ENCODE data around the gene SAMD4A.
"Not testable (repeated sequence)": the region's sequence is repeated elsewhere in the genome, so short reads cannot be mapped to it uniquely, and the experiment has no call there.

Gene SAMD4A

DNA sequence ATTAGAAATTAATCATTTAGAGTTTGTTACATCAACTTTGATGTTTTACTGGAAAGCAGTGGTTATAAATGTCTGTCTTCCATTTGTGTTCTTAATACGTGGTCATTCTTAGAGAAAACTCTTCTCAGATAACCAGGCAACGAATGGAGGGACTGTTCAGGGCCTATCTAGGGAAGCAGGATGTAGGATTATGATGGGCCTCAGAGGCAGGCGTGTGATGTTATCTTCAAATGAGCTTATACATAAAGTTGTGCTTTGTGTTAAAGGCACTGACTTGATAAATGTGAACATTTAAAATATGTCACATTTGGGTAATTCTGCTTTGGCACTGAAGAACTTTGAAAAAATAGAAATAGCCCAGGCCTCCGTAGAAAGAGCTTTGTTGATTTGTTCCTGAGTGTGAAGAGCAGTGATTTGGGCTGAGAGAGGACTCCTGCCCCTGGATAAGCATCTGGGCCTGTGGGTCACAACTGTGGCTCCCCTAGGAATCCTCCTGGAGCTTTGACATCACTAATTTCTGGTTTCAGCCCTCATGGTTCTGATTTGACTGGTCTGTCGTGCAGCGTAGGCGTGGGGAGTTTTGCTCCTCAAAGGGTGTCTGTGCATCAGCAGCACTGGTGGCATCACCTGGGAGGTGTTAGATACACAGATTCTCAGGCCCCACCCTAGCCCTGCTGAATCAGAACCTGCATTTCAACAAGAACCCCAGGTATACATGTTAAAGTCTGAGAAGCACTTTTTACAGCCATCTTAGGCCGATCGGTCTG is 55.4 kb downstream of the SAMD4A start:
- Mint-ChIP-seq H3K27me3 (no peaks in the 10 kb centered on the region), H3K27ac (no peak overlapping the region), H3K9me3 (peaks cover 4% of the 10 kb centered on the region), H3K4me3 (no peak overlapping the region), H3K4me1 (peaks cover 23% of the 10 kb centered on the region), H3K36me3 (peaks cover 3% of the 10 kb centered on the region)
- no peak for DNase-seq
- CTCF ChIA-PET: no interaction called here

DNA sequence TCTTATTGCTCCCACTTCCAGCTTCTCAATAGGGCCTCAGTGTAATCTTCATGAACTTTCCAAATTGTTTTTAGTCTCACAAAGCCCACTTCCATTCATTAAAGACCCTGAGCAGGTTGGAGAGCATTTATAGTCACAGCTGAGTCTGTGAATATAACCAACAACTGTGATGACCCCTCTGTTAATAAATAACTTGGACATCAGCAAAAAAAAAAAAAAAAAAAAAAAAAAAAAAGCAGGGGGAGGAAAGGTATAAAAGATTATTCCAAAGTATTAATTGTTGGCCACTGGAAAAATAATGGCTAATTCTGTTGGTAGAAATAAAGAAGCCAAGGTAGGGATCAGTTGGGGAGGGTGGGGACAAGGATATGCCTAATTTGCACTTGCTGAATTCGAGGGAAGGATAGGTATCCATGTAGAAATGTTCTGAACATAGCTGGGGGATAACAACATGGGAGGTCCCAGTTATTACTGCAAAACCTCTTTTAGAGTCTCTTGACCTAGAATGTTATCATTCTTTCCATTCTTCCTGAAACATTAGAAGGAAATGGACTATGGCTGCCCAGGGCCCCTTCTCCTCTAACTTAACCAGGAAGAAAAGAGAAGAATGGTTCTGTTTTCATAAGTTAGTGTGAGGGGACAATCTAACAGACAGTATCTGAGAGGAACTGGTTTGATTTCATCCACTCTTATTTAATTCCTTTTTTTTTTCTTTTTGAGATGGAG is 56.5 kb downstream of the SAMD4A start:
- Mint-ChIP-seq H3K27ac (no peak overlapping the region), H3K9me3 (peaks cover 4% of the 10 kb centered on the region), H3K36me3 (peaks cover 3% of the 10 kb centered on the region), H3K4me1 (peaks cover 33% of the 10 kb centered on the region), H3K27me3 (no peaks in the 10 kb centered on the region), H3K4me3 (no peak overlapping the region)
- CTCF ChIA-PET: interaction anchor here (1.8 kb wide), 1 partner anchor 68 kb away, joined by 5 read pairs; no protein-coding TSS in a partner anchor
- DNase-seq: no peak

DNA sequence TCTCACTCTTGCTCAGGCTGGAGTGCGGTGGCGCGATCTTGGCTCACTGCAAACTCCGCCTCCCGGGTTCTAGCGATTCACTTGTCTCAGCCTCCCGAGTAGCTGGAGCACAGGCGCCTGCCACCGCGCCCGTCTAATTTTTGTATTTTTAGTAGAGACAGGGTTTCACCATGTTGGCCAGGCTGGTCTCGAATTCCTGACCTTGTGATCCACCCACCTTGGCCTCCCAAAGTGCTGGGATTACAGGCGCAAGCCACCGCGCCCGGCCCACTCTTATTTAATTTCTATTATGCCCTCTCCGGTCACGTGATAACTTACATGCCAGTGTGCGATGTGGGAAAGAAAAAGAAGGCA is 57.1 kb downstream of the SAMD4A start:
- CTCF ChIA-PET: interaction anchor here (1.8 kb wide), 1 partner anchor 67 kb away, joined by 5 read pairs; no protein-coding TSS in a partner anchor
- H3K9me3 Mint-ChIP-seq, H3K36me3 Mint-ChIP-seq, DNase-seq, H3K27me3 Mint-ChIP-seq, H3K4me3 Mint-ChIP-seq, H3K27ac Mint-ChIP-seq: not testable (repeated sequence)
- H3K4me1 Mint-ChIP-seq: peaks cover 39% of the 10 kb centered on the region

DNA sequence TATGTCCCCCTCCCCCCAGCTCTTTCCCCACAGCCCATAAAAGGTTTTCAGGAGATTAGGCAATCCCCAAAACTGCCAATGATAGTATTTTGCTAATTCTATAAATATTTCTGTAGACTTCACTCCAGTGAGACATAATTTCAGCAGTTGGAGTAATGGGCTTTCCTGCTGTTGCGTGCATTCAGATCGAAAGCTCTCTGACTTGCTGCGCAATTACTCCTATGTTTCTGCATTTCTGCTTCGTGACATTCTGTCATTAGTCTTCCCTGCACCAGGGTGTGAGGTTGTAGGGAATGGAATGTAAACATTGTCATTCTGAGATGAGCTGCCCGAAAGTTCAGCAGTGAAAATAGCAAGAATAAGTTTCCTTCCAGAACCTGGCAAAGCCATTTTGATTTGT is 58.2 kb downstream of the SAMD4A start:
- DNase-seq: no peak
- CTCF ChIA-PET: interaction anchor here (0.6 to 1.8 kb wide), 4 partner anchors 18 to 66 kb away, joined by 3 to 5 read pairs (median 4); no protein-coding TSS in a partner anchor
- Mint-ChIP-seq H3K27me3 (no peaks in the 10 kb centered on the region), H3K9me3 (peaks cover 4% of the 10 kb centered on the region), H3K36me3 (peaks cover 3% of the 10 kb centered on the region), H3K4me3 (no peak overlapping the region), H3K4me1 (peaks cover 48% of the 10 kb centered on the region), H3K27ac (no peak overlapping the region)

DNA sequence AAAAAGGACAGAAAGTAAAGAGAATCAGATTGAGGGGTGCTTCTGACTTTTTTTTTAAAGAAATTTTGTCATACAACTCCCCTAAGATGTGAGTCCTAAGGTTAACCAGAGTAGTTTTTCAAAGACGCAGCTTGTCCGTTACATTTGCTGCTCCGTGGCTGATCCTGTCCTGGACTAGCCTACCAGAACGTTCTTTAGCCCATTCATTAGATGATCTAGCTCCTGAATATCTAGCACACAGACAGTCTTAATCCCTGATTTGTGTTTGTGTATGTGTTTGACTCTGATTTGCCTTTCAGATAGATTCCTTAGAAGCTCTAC is 60.3 kb downstream of the SAMD4A start:
- Mint-ChIP-seq H3K36me3 (peaks cover 3% of the 10 kb centered on the region), H3K27me3 (no peaks in the 10 kb centered on the region), H3K4me3 (peak overlapping the region; percentile 58), H3K27ac (peak overlapping the region; percentile 97), H3K4me1 (peaks cover 52% of the 10 kb centered on the region), H3K9me3 (peaks cover 5% of the 10 kb centered on the region)
- no peak for DNase-seq
- CTCF ChIA-PET: interaction anchor here (0.9 to 1.9 kb wide), 5 partner anchors 16 to 146 kb away, joined by 3 to 9 read pairs (median 5); partner anchors contain the start of gene SAMD4A

DNA sequence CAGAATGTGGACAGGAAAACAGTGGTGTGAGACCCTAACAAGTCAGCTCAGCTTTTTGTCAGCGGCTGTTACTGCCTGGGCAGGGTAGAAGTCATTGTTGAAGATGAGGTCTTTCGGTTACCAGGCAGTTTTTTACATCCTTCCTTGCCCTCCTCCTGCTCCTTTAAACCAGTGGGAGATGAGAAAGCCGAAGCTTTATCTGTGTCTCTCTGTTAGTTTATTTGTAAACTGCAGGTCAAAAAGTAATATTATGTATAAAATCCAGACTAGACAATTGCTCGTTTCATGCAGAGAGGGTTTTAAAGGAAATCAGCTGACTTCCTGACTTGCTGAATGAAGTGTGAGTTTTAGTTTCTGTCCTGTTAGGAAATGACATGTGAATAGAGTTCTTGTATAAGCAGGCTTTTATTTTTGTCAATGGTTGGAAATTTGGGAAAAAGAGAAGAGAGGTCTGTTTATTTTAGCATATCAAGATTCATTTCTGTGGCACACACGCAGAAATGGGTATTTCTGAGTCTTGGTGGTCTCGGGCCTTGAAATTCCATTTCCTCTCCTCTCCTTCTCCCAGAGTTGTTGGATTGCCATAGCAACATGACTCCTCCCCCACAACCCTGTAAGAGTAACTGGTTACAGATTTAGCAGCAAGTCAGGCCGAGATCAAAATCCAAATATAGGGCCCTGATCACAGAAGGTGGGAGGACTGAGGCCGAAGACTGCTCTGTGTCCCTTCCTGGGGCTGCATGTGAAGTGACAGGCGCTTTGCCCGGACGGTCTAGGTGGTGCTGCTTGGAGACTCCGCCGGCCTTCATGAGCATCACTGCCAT is 60.8 kb downstream of the SAMD4A start:
- Mint-ChIP-seq H3K4me1 (peaks cover 52% of the 10 kb centered on the region), H3K36me3 (peaks cover 7% of the 10 kb centered on the region), H3K27me3 (no peaks in the 10 kb centered on the region), H3K4me3 (peak overlapping the region; percentile 58), H3K27ac (peak overlapping the region; percentile 97), H3K9me3 (peaks cover 8% of the 10 kb centered on the region)
- CTCF ChIA-PET: interaction anchor here (0.9 to 1.9 kb wide), 4 partner anchors 15 to 145 kb away, joined by 4 to 9 read pairs (median 6); partner anchors contain the start of gene SAMD4A
- peak; percentile 73 for DNase-seq

DNA sequence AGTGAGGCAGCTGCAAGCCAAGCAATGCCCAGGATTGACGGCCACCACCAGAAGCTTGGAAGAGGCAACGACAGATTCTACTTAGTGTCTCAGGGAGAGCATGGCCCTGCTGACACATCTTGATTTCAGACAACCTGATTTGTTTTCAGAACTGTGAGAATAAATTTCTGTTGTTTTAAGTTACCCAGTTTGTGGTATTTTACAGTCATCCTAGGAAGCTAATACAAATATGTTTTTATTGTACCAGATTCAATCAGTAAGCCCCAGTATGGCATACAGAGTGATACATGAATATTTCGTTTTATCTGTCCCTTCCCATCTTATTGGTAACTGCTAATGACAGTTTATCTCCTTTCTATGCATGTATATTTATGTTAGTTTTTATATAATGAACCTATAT is 62.3 kb downstream of the SAMD4A start:
- Mint-ChIP-seq H3K27ac (no peak overlapping the region), H3K4me3 (no peak overlapping the region)
- CTCF ChIA-PET: no interaction called here

DNA sequence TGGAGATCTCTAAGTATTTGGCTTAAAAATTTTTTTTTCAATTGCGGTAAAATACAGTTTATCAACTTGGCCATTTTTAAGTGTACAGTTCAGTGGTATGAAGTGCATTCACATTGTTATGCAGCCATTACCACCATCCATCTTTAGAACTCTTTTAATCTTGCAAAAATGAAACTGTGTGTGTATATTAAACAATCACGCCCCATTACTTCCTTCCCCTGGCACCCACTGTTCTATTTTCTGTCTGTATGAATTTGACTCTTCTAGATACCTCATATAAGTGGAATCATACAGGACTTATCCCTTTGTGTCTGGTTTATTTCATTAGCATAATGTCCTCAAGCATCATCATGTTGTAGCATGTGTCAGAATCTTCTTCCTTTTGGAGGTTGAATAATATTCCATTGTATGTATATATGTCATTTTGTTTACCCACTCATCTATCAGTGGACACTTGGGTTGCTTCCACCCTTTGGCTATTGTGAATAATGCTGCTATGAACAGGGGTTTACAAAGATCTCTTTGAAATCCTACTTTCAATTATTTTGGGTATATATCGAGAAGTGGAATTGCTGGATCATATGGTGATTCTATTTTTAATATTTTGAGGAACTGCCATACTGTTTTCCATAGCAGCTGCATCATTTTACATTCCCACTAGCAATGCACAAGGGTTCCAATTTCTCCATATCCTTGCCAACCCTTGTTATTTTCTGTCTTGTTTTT is 62.9 kb downstream of the SAMD4A start:
- peak overlapping the region; percentile 24 for H3K4me3 Mint-ChIP-seq
- no peak for DNase-seq
- peaks cover 5% of the 10 kb centered on the region for H3K9me3 Mint-ChIP-seq
- no peaks in the 10 kb centered on the region for H3K27me3 Mint-ChIP-seq
- H3K4me1 Mint-ChIP-seq: peaks cover 47% of the 10 kb centered on the region
- CTCF ChIA-PET: no interaction called here
- peaks cover 7% of the 10 kb centered on the region for H3K36me3 Mint-ChIP-seq
- H3K27ac Mint-ChIP-seq: peak overlapping the region; percentile 17

More for the DNA sequence above, 62.3 kb downstream of the SAMD4A start:
- peaks cover 7% of the 10 kb centered on the region for H3K36me3 Mint-ChIP-seq
- no peaks in the 10 kb centered on the region for H3K27me3 Mint-ChIP-seq
- peaks cover 5% of the 10 kb centered on the region for H3K9me3 Mint-ChIP-seq
- DNase-seq: no peak
- H3K4me1 Mint-ChIP-seq: peaks cover 47% of the 10 kb centered on the region

DNA sequence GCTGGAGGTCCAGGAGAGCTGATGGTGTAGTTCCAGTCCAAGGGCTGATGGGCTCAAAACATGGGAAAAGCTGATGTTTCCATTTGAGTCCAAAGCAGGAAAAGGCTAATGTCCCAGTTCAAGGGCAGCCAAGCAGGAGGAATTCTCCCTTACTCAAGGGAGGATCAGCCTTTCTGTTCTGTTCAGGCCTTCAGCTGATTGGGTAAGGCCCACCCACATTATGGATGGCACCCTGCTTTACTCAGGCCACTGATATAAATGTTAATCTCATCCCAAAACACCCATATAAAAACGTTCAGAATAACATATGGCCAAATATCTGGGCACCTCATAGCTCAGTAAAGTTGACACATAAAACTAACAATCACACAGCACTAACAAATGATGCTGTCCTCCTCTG is 64.1 kb downstream of the SAMD4A start:
- CTCF ChIA-PET: interaction anchor here (1.0 to 1.8 kb wide), 8 partner anchors 12 to 175 kb away, joined by 3 to 14 read pairs (median 4); partner anchors contain the start of gene SAMD4A
- Mint-ChIP-seq H3K9me3 (peaks cover 5% of the 10 kb centered on the region), H3K36me3 (peaks cover 3% of the 10 kb centered on the region), H3K27me3 (no peaks in the 10 kb centered on the region), H3K4me3 (no peak overlapping the region), H3K27ac (no peak overlapping the region), H3K4me1 (peaks cover 43% of the 10 kb centered on the region)
- DNase-seq: no peak

DNA sequence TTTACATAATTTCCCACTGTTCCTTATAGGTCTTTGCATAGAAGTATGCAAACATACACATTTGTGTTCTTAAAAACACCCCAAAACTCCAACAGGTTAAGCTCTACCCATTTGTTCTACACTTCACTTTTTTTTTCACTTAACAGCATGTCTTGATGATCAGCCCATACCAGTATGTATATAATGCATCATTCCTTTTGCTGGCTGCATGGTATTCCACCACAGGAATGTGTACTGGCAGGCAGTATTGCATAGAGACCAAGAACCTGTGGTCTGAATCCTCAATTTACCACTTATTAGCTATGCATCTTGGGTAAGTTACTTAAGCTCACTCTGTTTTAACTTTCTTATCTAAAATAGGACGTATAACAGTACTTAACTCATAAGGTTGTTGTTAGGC is 65.5 kb downstream of the SAMD4A start:
- Mint-ChIP-seq H3K4me1 (peaks cover 29% of the 10 kb centered on the region), H3K9me3 (peaks cover 5% of the 10 kb centered on the region), H3K4me3 (no peak overlapping the region), H3K27me3 (peaks cover 4% of the 10 kb centered on the region), H3K27ac (no peak overlapping the region), H3K36me3 (peaks cover 3% of the 10 kb centered on the region)
- CTCF ChIA-PET: interaction anchor here (0.7 to 1.4 kb wide), 2 partner anchors 34 to 69 kb away, joined by 3 to 4 read pairs; no protein-coding TSS in a partner anchor
- no peak for DNase-seq

DNA sequence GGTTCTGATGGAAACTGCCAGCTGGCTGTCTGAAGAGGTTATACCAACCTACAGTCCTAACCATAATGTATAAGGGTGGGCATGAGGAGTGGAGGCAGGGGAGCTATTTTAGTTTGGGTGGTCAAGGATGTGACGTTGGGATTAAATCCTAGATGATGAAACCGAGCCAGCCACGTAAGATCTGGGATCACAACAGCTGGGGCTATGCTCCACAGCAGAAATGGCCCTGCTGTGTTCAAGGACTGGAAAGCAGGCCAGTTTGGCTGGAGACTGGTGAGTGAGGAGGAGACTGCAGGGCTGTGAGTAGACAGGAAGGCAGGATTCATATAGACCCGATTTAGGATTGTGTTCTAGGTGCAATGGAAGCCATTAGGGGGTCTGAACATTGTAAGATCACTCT is 66.1 kb downstream of the SAMD4A start:
- H3K27me3 Mint-ChIP-seq: peaks cover 5% of the 10 kb centered on the region
- peaks cover 5% of the 10 kb centered on the region for H3K9me3 Mint-ChIP-seq
- peaks cover 3% of the 10 kb centered on the region for H3K36me3 Mint-ChIP-seq
- CTCF ChIA-PET: interaction anchor here (0.7 kb wide), 1 partner anchor 35 kb away, joined by 3 read pairs; no protein-coding TSS in a partner anchor
- H3K4me1 Mint-ChIP-seq: peaks cover 23% of the 10 kb centered on the region
- H3K27ac Mint-ChIP-seq: no peak overlapping the region
- no peak for DNase-seq
- no peak overlapping the region for H3K4me3 Mint-ChIP-seq

DNA sequence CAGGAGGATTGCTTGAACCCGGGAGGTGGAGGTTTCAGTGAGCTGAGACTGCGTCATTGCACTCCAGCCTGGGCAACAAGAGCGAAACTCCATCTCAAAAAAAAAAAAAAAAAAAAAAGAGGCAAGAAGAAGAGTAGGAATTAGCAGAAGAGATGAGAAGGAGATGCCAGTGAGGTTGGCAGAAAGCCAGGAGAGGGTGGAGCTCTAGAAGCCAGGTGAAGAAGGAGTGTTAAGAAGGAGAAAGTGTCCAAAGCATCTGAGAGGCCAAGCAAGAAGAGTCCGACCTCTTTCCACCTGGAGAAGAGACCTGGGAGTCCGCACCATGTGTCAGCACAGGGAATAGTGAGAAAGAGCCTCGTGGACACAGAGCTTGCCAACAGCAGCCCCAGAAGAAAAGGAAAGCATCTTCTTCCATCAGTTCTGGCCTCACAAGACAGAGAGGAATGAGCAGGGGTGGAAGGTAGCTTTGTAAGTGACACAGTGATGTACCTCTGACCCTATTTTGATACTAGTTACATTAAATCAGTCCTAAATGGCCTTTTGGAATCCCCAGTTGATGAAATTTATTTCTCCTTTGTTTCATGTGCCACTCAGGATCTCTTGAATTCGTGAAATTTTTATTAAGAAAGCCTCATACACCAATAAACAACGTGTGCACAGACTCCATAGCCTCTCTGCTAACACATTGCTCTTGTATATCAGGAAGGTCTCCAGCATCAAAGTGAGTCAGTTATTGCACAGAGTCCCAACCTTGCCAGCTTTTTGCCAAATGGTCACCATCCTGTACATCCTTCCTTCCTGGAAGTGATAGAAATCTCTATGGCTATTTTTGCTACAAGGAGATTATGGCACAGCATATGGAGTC is 70.6 kb downstream of the SAMD4A start:
- peaks cover 25% of the 10 kb centered on the region for H3K27me3 Mint-ChIP-seq
- H3K27ac Mint-ChIP-seq: no peak overlapping the region
- no peaks in the 10 kb centered on the region for H3K4me1 Mint-ChIP-seq
- H3K9me3 Mint-ChIP-seq: no peaks in the 10 kb centered on the region
- H3K4me3 Mint-ChIP-seq: no peak overlapping the region
- no peak for DNase-seq
- CTCF ChIA-PET: interaction anchor here (1.1 kb wide), 1 partner anchor 86 kb away, joined by 4 read pairs; no protein-coding TSS in a partner anchor
- peaks cover under 1% of the 10 kb centered on the region for H3K36me3 Mint-ChIP-seq

DNA sequence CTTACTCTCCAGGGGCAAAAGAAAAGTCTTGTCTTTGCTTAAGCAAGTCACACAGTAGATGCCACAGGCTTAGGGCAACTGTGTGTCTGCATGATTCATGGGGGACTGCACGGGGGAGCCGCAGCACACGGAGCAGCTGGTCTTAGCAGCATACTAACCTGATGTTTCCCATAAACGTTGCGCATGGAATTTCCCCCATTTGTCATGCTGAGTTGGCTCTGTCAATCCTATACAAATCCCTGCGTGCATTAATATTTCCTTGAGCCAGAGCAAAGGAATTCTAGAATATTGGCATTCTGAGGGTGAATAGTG is 71.2 kb downstream of the SAMD4A start:
- no peaks in the 10 kb centered on the region for H3K9me3 Mint-ChIP-seq
- CTCF ChIA-PET: no interaction called here
- DNase-seq: no peak
- peaks cover 29% of the 10 kb centered on the region for H3K27me3 Mint-ChIP-seq
- no peak overlapping the region for H3K4me3 Mint-ChIP-seq
- H3K36me3 Mint-ChIP-seq: no peaks in the 10 kb centered on the region
- H3K4me1 Mint-ChIP-seq: no peaks in the 10 kb centered on the region
- no peak overlapping the region for H3K27ac Mint-ChIP-seq

Measured in activated naive CD4-positive, alpha-beta T cell treated with anti-CD3 and anti-CD28 coated beads, Interleukin-2, amount 10 ng/mL, durations not matched to agents 7 days and 5 days (primary cell).